Mononuclear cell (primary cell): Measurements from ENCODE around the gene PRPF40B. TPM values are rescaled to one million over a fixed set of nuclear protein-coding genes. Genes with fewer than 3 reads are reported as not detected.

Experiments used
- H3K27me3 ChIP-seq: 2 replicates; pipeline ENCODE4 v1.6.0; 2011; ENCODE audit warnings: low read length, control low read depth; ENCODE audit not compliant: insufficient read depth
- H3K4me1 ChIP-seq: 2 replicates; pipeline ENCODE4 v1.5.1; 2011; ENCODE audit warnings: mild to moderate bottlenecking, low read length, control low read depth; ENCODE audit not compliant: insufficient read depth
- H3K4me3 ChIP-seq: 2 replicates; pipeline ENCODE4 v1.5.1; 2011; ENCODE audit warnings: mild to moderate bottlenecking, low read length, moderate library complexity
- H3K9me3 ChIP-seq: 2 replicates; pipeline ENCODE4 v1.5.1; 2011; ENCODE audit warnings: low read depth, mild to moderate bottlenecking, control low read depth, low read length
- total RNA-seq: library from RNA; depleted of rRNA; stranded (reverse); fragments of >200 nt; gene quantifications from one replicate; pipeline ENCODE4 v1.2.3, GENCODE V29; 2012

Gene PRPF40B
- total RNA-seq, 1 donor, result 0.84 TPM

- peaks cover 11% of the 10 kb centered on the region for H3K27me3 ChIP-seq
- H3K9me3 ChIP-seq, result no peaks in the 10 kb centered on the region
- peaks cover 21% of the 10 kb centered on the region for H3K4me1 ChIP-seq
- H3K4me3 ChIP-seq, result no peak overlapping the region
Observed at GRCh38 chr12:49624921-49625577, 1.7 kb downstream of the PRPF40B start.

GRCh38 chr12:49626169-49626835, 2.9 kb downstream of the PRPF40B start:
- Histone ChIP-seq H3K9me3 (no peaks in the 10 kb centered on the region), H3K4me1 (peaks cover 18% of the 10 kb centered on the region), H3K27me3 (peaks cover 6% of the 10 kb centered on the region), H3K4me3 (no peak overlapping the region)

GRCh38 chr12:49626836-49627235, 3.5 kb downstream of the PRPF40B start:
- H3K27me3 ChIP-seq, result peaks cover under 1% of the 10 kb centered on the region
- peaks cover 12% of the 10 kb centered on the region for H3K4me1 ChIP-seq
- H3K9me3 ChIP-seq, result no peaks in the 10 kb centered on the region
- H3K4me3 ChIP-seq, result no peak overlapping the region

GRCh38 chr12:49627752-49628360, 4.5 kb downstream of the PRPF40B start:
- H3K4me1 ChIP-seq, result peaks cover 2% of the 10 kb centered on the region
- H3K4me3 ChIP-seq, result no peak overlapping the region
- H3K27me3 ChIP-seq, result no peaks in the 10 kb centered on the region
- no peaks in the 10 kb centered on the region for H3K9me3 ChIP-seq

GRCh38 chr12:49631336-49631907, 8.1 kb downstream of the PRPF40B start:
- Histone ChIP-seq H3K9me3 (no peaks in the 10 kb centered on the region), H3K4me3 (no peak overlapping the region), H3K27me3 (no peaks in the 10 kb centered on the region), H3K4me1 (no peaks in the 10 kb centered on the region)

- Histone ChIP-seq H3K9me3 (no peaks in the 10 kb centered on the region), H3K4me1 (peaks cover 3% of the 10 kb centered on the region), H3K27me3 (no peaks in the 10 kb centered on the region), H3K4me3 (no peak overlapping the region)
Observed at GRCh38 chr12:49632401-49632800, 9.0 kb downstream of the PRPF40B start.

- no peaks in the 10 kb centered on the region for H3K27me3 ChIP-seq
- no peak overlapping the region for H3K4me3 ChIP-seq
- H3K9me3 ChIP-seq, result no peaks in the 10 kb centered on the region
- H3K4me1 ChIP-seq, result peaks cover 3% of the 10 kb centered on the region
Observed at GRCh38 chr12:49632986-49633702, 9.8 kb downstream of the PRPF40B start.

- no peaks in the 10 kb centered on the region for H3K9me3 ChIP-seq
- H3K27me3 ChIP-seq, result no peaks in the 10 kb centered on the region
- H3K4me1 ChIP-seq, result peaks cover 3% of the 10 kb centered on the region
- H3K4me3 ChIP-seq, result no peak overlapping the region
Observed at GRCh38 chr12:49633703-49634345, 10.5 kb downstream of the PRPF40B start.

GRCh38 chr12:49635036-49635435, 11.7 kb downstream of the PRPF40B start:
- Histone ChIP-seq H3K27me3 (no peaks in the 10 kb centered on the region), H3K9me3 (no peaks in the 10 kb centered on the region), H3K4me1 (peaks cover 3% of the 10 kb centered on the region), H3K4me3 (no peak overlapping the region)

GRCh38 chr12:49635656-49636055, 12.3 kb downstream of the PRPF40B start:
- Histone ChIP-seq H3K4me3 (no peak overlapping the region), H3K27me3 (no peaks in the 10 kb centered on the region), H3K9me3 (no peaks in the 10 kb centered on the region), H3K4me1 (peaks cover 3% of the 10 kb centered on the region)

GRCh38 chr12:49636574-49636973, 13.2 kb downstream of the PRPF40B start:
- Histone ChIP-seq H3K27me3 (no peaks in the 10 kb centered on the region), H3K4me3 (no peak overlapping the region), H3K9me3 (no peaks in the 10 kb centered on the region), H3K4me1 (peaks cover 3% of the 10 kb centered on the region)

- Histone ChIP-seq H3K27me3 (no peaks in the 10 kb centered on the region), H3K4me1 (peaks cover 3% of the 10 kb centered on the region), H3K4me3 (no peak overlapping the region), H3K9me3 (no peaks in the 10 kb centered on the region)
Observed at GRCh38 chr12:49636979-49637755, 13.8 kb downstream of the PRPF40B start.

GRCh38 chr12:49641748-49642369, 18.5 kb downstream of the PRPF40B start:
- Histone ChIP-seq H3K4me3 (no peak overlapping the region), H3K27me3 (no peaks in the 10 kb centered on the region), H3K9me3 (no peaks in the 10 kb centered on the region), H3K4me1 (peaks cover 15% of the 10 kb centered on the region)
